Measurements from ENCODE around the gene CACNA1B. TPM values are rescaled to one million over a fixed set of nuclear protein-coding genes. Genes with fewer than 3 reads are reported as not detected.

Gene CACNA1B
- polyA plus RNA-seq, 1 experiment = 0.01 TPM

DNA sequence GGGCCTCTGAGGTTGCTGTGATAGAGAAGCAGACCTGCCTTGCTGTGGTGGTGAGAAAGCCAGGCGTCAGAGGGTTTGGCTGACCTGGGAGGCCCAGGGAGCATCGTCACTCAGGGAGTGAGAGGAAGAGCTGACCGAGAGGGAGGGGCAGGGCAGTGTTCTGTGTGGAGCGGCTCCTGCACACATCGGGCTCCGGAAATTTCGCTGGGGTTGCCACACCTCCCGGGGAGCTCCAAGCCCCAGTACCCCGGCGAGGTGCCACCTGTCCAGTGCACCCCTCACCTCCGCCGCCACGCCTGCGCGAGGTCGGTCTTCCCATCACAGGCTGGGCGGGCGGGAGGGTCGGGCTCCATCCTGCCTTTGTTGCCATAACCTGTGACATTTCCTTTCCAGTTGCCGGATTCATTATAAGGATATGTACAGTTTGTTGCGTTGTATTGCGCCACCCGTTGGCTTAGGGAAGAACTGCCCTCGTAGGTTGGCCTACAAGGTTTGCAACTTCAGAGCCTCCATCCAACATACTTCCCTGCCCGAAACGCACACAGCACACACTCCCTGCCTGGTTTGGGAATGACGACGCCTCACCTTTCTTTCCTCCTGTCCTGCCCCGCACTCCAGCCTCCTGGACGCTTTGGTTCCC, 223.2 kb downstream of the CACNA1B start:
- Histone ChIP-seq H3K27ac (ENCODE audit: low read depth, low read length) (no peak overlapping the region), H3K27me3 (ENCODE audit: control insufficient read depth, insufficient read depth, low read length) (no peaks in the 10 kb centered on the region), H3K9me3 (ENCODE audit: control insufficient read depth, insufficient read depth, low read length) (peaks cover 99% of the 10 kb centered on the region), H3K4me3 (ENCODE audit: low read depth, low read length) (no peak overlapping the region)
- TF ChIP-seq, protein P1, sequence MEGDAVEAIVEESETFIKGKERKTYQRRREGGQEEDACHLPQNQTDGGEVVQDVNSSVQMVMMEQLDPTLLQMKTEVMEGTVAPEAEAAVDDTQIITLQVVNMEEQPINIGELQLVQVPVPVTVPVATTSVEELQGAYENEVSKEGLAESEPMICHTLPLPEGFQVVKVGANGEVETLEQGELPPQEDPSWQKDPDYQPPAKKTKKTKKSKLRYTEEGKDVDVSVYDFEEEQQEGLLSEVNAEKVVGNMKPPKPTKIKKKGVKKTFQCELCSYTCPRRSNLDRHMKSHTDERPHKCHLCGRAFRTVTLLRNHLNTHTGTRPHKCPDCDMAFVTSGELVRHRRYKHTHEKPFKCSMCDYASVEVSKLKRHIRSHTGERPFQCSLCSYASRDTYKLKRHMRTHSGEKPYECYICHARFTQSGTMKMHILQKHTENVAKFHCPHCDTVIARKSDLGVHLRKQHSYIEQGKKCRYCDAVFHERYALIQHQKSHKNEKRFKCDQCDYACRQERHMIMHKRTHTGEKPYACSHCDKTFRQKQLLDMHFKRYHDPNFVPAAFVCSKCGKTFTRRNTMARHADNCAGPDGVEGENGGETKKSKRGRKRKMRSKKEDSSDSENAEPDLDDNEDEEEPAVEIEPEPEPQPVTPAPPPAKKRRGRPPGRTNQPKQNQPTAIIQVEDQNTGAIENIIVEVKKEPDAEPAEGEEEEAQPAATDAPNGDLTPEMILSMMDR (IDR thresholded peaks at IDR 0.05; ENCODE audit: low read depth, low read length) = no peak
- ChIA-PET CTCF (no interaction called here), POLR2A (no interaction called here)
- no peak for DNase-seq (ENCODE audit: low read depth, low spot score)

DNA sequence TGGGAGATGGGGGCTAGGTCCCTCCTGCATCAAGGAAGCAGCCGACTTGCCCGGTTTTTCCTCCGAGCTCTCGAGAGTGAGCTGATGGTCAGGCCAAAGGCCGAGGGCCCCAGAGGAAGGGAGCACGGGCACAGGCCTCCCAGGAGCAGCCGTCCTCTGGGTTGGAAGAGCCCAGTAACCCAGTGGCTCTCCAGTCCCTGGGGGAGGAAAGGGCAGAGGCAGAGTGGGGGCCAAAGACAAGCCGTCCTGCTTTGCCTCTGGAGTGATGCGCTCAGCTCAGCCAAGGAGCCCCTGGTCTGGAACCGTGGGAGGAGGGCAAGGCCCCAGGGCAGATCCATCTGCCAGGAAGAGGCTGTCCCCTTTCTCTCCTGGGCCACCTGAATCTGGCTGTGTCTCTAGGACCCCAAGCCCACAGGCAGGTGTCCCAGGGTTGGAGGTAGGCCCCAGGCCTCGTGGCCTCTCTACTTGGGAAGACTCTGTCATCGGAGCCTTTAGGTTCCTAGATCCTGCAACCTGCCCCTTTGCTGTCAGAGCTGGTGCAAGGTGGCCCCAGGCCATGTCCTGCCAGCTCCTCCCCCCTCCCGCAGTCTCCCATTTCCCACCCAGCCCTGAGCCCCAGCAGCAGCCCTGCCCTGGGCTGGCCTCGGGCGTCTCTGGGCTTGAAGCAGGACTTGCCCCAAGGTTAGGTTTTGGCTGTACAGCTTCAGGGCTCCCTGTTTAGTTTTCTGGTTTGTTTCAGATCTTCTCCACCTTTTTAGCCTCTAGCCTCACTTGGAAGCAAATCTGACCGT, 224.1 kb downstream of the CACNA1B start:
- Histone ChIP-seq H3K27me3 (ENCODE audit: control insufficient read depth, insufficient read depth, low read length) (no peaks in the 10 kb centered on the region), H3K27ac (ENCODE audit: low read depth, low read length) (no peak overlapping the region), H3K4me3 (ENCODE audit: low read depth, low read length) (no peak overlapping the region), H3K9me3 (ENCODE audit: control insufficient read depth, insufficient read depth, low read length) (peaks cover 99% of the 10 kb centered on the region)
- ChIA-PET POLR2A (no interaction called here), CTCF (no interaction called here)
- TF ChIP-seq, protein P1 (IDR thresholded peaks at IDR 0.05; ENCODE audit: low read depth, low read length) = no peak
- no peak for DNase-seq (ENCODE audit: low read depth, low spot score)

DNA sequence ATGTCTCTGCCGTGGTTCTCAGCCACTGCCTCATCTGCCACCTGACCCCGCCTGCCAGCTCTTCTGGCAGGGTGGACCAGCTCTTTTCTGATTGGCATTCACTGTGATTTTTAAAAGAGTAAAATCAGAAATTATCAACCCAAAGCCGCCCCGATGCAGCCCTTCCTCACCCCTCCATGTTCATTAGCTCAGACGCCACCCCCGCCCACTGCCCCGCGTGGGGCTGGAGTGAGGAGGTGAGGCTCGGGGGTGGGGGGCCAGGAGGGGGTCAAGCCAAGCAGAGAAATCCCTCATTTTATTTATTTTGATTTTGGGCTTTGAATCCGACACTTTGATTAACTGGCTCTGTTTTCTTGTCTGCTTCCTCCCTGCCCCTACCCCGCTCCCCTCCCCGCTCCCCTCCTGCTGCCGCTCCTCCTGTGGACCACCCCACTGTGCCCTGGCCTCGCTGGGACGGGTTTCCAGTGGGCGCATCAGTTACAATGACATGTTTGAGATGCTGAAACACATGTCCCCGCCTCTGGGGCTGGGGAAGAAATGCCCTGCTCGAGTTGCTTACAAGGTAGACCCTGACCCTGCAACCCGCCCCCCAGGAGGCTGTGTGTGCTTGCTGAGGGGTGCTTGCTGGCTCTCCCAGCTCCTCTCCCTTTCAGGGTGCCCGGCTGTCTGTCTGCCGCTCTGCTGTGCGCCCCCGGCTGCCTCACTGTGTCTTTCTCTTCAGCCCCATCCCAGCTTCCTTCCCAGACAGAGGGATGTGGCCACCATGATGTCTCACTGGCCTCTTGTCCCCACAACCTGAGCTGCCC, 224.9 kb downstream of the CACNA1B start:
- CTCF ChIA-PET = no interaction called here
- TF ChIP-seq, protein P1 (IDR thresholded peaks at IDR 0.05; ENCODE audit: low read depth, low read length) = no peak
- Histone ChIP-seq H3K9me3 (ENCODE audit: control insufficient read depth, insufficient read depth, low read length) (peaks cover 98% of the 10 kb centered on the region), H3K27me3 (ENCODE audit: control insufficient read depth, insufficient read depth, low read length) (no peaks in the 10 kb centered on the region), H3K4me3 (ENCODE audit: low read depth, low read length) (no peak overlapping the region), H3K27ac (ENCODE audit: low read depth, low read length) (no peak overlapping the region)
- POLR2A ChIA-PET = no interaction called here
- DNase-seq (ENCODE audit: low read depth, low spot score) = no peak

DNA sequence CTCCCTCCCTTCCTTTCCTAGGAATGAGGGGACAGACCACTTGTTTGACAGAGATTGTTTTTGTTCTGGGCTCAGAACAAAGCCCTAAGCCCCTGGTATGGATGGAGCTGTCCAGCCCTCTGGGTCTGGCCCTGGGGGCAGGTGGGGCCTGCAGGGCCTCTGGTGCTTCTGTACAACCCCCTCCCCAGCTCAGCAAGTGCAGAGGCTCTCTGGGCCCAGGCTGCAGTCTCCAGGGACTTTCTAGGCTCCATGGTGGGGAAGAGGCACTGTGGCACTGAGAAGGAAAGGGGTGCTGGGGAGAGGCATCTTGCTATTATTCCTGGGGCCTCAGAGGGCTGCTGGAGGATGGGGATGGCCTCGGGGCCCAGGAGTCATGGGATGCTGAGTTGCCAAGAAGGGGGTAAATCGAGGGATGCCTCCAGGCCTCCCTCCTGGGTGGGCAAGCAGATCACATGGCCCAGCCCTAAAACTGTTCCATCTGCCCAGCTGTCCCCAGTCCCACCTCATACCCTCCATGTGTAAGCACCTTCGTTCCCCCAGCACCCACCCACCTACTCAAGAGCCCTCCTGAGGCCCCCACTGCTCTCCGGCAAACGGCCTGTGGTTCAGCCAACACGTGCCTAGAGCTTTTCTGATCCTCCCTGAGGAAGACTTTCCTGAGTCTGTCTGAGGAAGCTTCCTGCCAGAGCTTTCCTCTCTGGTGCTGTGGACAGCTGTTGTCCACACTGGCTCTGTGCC, 225.7 kb downstream of the CACNA1B start:
- DNase-seq (ENCODE audit: low read depth, low spot score) = no peak
- POLR2A ChIA-PET = no interaction called here
- TF ChIP-seq, protein P1 (IDR thresholded peaks at IDR 0.05; ENCODE audit: low read depth, low read length) = no peak
- no peaks in the 10 kb centered on the region for H3K27me3 ChIP-seq (ENCODE audit: control insufficient read depth, insufficient read depth, low read length)
- no peak overlapping the region for H3K4me3 ChIP-seq (ENCODE audit: low read depth, low read length)
- no peak overlapping the region for H3K27ac ChIP-seq (ENCODE audit: low read depth, low read length)
- CTCF ChIA-PET = no interaction called here
- peaks cover 97% of the 10 kb centered on the region for H3K9me3 ChIP-seq (ENCODE audit: control insufficient read depth, insufficient read depth, low read length)

Measured in AG04450 (cell line).